Gastroesophageal sphincter (tissue), 3 donors: ENCODE data around the gene PTPRN2.

Source experiments
- EP300 ChIP-seq: sonication (generic); formaldehyde crosslinking; IDR thresholded peaks from one replicate; pipeline ENCODE4 v1.6.1; 2017; ENCODE audit warnings: antibody characterized with exemption, mild to moderate bottlenecking
- TF ChIP-seq, protein P1 (sequence below), 4 experiments: fragments of 200-600 bp in 2 of 4; fragments of 450-650 bp in 2 of 4; sonication (generic) in 1 of 4; IDR thresholded peaks; one replicate each; pipeline ENCODE4 v1.5.1; 2017 to 2019; ENCODE audit warnings: antibody characterized with exemption in 4 of 4, mild to moderate bottlenecking in 2 of 4, moderate library complexity in 2 of 4

DNA sequence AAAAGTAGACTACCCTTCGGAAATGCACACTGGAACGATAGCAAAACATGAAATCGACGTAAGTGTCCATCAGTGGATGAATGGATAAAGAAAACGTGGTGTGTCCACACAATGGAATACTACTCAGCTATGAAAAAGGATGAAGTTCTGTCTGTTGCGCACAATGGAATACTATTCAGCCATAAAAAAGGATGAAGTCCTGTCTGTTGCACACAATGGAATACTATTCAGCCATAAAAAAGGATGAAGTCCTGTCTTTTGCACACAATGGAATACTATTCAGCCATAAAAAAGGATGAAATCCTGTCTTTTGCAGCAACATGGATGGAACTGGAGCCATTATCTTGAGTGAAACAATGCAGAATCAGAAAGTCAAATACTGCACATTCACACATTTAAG, 591.8 kb downstream of the PTPRN2 start:
- TF ChIP-seq, protein P1, sequence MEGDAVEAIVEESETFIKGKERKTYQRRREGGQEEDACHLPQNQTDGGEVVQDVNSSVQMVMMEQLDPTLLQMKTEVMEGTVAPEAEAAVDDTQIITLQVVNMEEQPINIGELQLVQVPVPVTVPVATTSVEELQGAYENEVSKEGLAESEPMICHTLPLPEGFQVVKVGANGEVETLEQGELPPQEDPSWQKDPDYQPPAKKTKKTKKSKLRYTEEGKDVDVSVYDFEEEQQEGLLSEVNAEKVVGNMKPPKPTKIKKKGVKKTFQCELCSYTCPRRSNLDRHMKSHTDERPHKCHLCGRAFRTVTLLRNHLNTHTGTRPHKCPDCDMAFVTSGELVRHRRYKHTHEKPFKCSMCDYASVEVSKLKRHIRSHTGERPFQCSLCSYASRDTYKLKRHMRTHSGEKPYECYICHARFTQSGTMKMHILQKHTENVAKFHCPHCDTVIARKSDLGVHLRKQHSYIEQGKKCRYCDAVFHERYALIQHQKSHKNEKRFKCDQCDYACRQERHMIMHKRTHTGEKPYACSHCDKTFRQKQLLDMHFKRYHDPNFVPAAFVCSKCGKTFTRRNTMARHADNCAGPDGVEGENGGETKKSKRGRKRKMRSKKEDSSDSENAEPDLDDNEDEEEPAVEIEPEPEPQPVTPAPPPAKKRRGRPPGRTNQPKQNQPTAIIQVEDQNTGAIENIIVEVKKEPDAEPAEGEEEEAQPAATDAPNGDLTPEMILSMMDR (IDR thresholded peaks at IDR 0.05), result no peak
- TF ChIP-seq EP300, result no peak
